ENCODE results near the gene SCGB3A1. TPM values are rescaled to one million over a fixed set of nuclear protein-coding genes. Genes with fewer than 3 reads are reported as not detected.

The SCGB3A1 gene
- total and polyA plus RNA-seq, 9 donors: 0.56 to 1.8 (median 1.1) TPM

DNA sequence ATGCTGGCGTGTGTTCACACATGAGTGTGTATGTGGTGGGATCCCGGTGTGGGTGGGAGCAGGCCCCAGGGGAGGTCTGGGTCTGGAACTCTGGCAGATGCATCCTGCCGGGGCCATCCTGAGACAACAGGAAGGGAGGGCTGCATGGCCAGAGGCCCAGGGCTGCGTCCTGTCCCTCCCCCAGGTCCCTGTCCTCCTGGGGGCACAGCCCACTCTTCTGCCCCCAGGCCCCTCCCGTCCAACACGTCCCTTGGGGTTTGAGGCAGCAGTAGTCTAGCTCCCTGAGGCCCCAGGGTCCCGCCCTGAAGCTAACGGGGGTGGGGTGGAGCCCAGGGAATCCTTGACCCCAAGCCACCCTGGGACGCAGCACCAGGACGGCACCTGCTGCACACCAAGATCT, 41.5 kb upstream of the SCGB3A1 start:
- Histone ChIP-seq H3K9me3 (replicated peaks; ENCODE audit: control insufficient read depth, low read depth, low read length) (no peaks in the 10 kb centered on the region), H3K4me3 (ENCODE audit: low read length) (no peak overlapping the region), H3K27ac (ENCODE audit: low read length) (no peak overlapping the region), H3K4me1 (ENCODE audit: control insufficient read depth, insufficient read depth, low read length) (peaks cover 3% of the 10 kb centered on the region), H3K36me3 (ENCODE audit: control insufficient read depth, insufficient read depth, low read length) (no peaks in the 10 kb centered on the region), H3K27me3 (ENCODE audit: control insufficient read depth, insufficient read depth, low read length) (no peaks in the 10 kb centered on the region)
- DNase-seq: no peak
- WGBS (ENCODE audit: insufficient coverage): 58% methylated on average over 9 of the region's 10 CpGs

DNA sequence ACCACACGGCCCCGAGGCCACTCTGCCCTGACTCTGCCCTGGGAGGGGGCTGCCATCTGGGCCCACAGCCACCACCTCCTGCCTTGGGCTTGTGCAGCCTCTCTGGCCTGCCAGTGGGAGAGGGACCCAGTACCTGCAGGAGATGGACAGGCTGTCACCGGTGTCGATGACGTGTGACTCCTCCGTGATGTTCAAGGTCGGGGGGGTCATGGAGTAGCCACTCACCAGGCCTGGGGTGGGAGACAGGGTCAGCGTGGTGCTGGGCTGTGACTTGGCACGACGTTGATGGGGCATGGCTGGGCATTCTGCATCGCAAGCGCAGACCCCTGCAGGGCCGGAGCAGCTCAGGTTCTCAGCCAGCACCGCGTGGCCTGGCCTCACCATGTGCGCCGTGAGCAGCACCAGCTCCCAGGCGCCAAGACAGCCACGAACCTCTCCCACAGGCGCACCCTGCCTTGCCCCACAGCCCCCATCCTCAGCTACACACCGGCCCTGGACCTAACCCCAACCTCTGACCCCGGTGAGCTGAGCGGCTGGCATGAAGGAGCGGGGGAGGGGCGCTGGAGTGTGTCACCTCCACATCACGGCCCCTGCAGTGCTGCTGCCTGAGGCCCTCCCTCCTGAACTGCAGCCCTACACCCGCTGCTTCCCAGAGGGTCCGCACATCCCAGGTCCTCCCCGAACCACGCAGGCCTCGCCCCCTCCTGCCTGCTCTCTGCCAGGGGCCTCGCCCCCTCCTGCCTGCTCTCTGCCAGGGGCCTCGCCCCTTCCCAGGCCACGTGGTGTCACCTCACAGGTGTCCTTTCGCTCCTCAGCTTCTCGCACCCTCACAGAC, 40.5 kb upstream of the SCGB3A1 start:
- peaks cover 8% of the 10 kb centered on the region for H3K4me1 ChIP-seq (ENCODE audit: control insufficient read depth, insufficient read depth, low read length)
- no peaks in the 10 kb centered on the region for H3K9me3 ChIP-seq (replicated peaks; ENCODE audit: control insufficient read depth, low read depth, low read length)
- no peaks in the 10 kb centered on the region for H3K36me3 ChIP-seq (ENCODE audit: control insufficient read depth, insufficient read depth, low read length)
- 66% methylated on average over 36 of the region's 36 CpGs for WGBS (ENCODE audit: insufficient coverage)
- H3K27me3 ChIP-seq (ENCODE audit: control insufficient read depth, insufficient read depth, low read length): no peaks in the 10 kb centered on the region
- H3K4me3 ChIP-seq (ENCODE audit: low read length): no peak overlapping the region
- no peak for DNase-seq
- no peak overlapping the region for H3K27ac ChIP-seq (ENCODE audit: low read length)

DNA sequence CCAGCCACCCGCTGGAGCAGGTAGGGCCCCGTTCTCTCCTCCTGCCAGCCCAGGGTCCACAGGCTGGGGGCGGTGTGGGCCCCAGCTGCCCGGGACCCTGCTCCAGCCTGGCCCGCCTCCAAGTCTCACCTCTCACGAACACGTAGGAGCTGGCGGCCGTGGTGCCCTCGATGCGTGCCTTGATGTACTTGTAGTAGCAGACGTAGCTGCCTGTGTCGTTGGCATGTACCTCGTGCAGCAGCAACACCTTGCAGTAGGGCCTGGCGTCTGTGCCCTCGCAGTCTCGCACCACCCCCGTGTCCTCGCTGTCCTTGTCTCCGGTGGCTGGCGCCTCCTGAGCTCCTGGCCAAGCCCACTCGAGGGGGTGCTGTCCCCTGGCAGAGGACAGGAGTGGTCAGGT, 39.1 kb upstream of the SCGB3A1 start:
- 86% methylated on average over 22 of the region's 22 CpGs for WGBS (ENCODE audit: insufficient coverage)

DNA sequence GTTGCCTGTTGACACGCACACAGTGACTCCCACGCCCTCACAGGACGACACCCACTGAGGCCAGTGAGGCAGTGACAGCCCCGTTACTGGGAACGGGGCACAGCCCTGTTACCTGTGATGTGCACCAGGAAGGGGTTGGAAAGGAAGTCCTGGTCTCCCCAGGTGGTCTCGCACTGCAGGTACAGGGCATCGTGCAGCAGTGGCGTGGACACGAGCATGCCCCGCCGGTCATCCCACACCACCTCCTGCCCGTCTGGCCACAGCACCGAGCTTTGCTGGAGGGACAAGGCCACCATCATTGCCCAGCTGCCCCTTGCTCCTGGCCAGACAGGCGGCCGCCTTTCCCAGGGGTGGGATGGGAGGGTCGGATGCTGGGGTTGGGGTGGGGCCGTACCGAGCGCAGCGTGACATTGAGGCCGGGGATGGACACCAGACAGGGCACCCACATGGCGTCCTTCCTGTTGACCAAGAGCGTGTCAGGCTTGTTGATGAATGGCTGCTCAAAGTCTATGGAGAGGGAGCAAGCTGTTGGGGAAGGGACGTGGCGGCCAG, 38.6 kb upstream of the SCGB3A1 start:
- peaks cover 4% of the 10 kb centered on the region for H3K4me1 ChIP-seq (ENCODE audit: control insufficient read depth, insufficient read depth, low read length)
- H3K36me3 ChIP-seq (ENCODE audit: control insufficient read depth, insufficient read depth, low read length): no peaks in the 10 kb centered on the region
- no peaks in the 10 kb centered on the region for H3K27me3 ChIP-seq (ENCODE audit: control insufficient read depth, insufficient read depth, low read length)
- no peak for DNase-seq
- H3K9me3 ChIP-seq (replicated peaks; ENCODE audit: control insufficient read depth, low read depth, low read length): no peaks in the 10 kb centered on the region
- H3K4me3 ChIP-seq (ENCODE audit: low read length): no peak overlapping the region
- no peak overlapping the region for H3K27ac ChIP-seq (ENCODE audit: low read length)
- WGBS (ENCODE audit: insufficient coverage): 81% methylated on average over 24 of the region's 25 CpGs

More for the DNA sequence above, 39.1 kb upstream of the SCGB3A1 start:
- H3K36me3 ChIP-seq (ENCODE audit: control insufficient read depth, insufficient read depth, low read length): no peaks in the 10 kb centered on the region
- DNase-seq: no peak
- peaks cover 4% of the 10 kb centered on the region for H3K4me1 ChIP-seq (ENCODE audit: control insufficient read depth, insufficient read depth, low read length)
- H3K4me3 ChIP-seq (ENCODE audit: low read length): no peak overlapping the region
- no peak overlapping the region for H3K27ac ChIP-seq (ENCODE audit: low read length)
- H3K9me3 ChIP-seq (replicated peaks; ENCODE audit: control insufficient read depth, low read depth, low read length): no peaks in the 10 kb centered on the region
- no peaks in the 10 kb centered on the region for H3K27me3 ChIP-seq (ENCODE audit: control insufficient read depth, insufficient read depth, low read length)

DNA sequence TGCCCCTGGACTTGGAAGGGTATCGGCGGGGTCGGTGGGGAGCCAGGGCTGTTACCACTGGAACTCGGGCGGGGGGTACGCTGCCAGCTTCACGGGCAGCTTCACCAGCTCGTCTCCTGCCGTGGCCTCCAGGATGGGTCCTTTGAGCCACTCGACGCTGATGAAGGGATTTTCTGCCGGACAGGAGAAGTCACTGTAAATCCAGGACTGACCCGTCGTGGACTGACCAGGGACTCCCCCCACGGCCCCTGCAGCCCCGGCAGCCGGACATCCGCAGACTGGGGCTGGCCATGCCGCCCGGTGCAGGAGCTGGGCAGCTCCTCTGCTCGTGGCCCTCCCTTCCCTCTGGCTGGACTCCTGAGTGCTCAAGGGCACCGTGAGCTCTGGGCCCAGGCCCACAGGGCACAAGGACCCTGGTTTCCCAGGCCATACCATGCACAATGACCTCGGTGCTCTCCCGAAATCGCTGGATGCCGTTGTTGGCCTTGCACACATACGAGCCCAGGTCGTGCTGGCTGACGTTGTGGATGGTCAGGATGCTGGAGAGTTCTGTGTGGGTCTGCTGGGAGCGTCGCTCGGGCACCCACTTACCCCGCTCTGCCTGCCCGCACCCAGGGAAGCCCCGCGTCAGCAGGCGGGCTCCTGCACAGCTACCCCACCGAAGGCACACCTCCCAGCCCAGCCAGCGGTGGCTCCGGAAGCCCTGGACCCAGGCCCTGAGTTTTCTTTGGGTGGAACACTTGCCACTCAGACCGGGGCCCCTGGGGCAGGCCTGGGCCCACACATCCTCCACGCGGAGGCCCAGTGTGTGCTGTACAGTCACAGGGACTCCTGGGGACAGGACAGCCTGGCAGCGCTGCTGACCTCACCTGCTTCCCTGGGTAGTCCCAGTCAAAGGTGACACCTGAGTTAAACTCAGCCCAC, 37.8 kb upstream of the SCGB3A1 start:
- Histone ChIP-seq H3K4me3 (ENCODE audit: low read length) (no peak overlapping the region), H3K9me3 (replicated peaks; ENCODE audit: control insufficient read depth, low read depth, low read length) (no peaks in the 10 kb centered on the region), H3K4me1 (ENCODE audit: control insufficient read depth, insufficient read depth, low read length) (peaks cover 4% of the 10 kb centered on the region), H3K27me3 (ENCODE audit: control insufficient read depth, insufficient read depth, low read length) (no peaks in the 10 kb centered on the region), H3K36me3 (ENCODE audit: control insufficient read depth, insufficient read depth, low read length) (no peaks in the 10 kb centered on the region), H3K27ac (ENCODE audit: low read length) (no peak overlapping the region)
- DNase-seq: no peak
- WGBS (ENCODE audit: insufficient coverage): 82% methylated on average over 42 of the region's 44 CpGs

DNA sequence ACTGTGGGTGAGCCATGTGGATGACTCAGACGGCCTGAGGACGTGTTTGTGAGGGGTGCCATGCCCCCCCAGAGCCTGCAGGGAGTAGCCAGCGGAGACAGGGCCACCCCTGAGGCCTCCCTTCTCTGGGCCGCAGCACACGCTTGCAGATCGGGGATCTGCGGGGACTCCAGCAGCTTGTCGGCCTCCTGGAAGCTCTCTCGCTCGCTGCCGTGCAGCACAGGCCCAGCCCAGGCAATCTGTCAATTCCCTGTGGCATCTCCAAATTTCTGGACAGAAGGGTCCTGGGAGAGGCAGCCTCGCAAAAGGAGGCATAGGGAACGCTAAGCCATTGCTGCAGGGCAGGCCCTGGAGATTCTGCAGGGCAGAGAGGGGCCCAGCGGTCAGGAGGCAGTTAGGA, 36.9 kb upstream of the SCGB3A1 start:
- Histone ChIP-seq H3K4me1 (ENCODE audit: control insufficient read depth, insufficient read depth, low read length) (peaks cover 8% of the 10 kb centered on the region), H3K9me3 (replicated peaks; ENCODE audit: control insufficient read depth, low read depth, low read length) (no peaks in the 10 kb centered on the region), H3K36me3 (ENCODE audit: control insufficient read depth, insufficient read depth, low read length) (no peaks in the 10 kb centered on the region), H3K27ac (ENCODE audit: low read length) (no peak overlapping the region), H3K27me3 (ENCODE audit: control insufficient read depth, insufficient read depth, low read length) (no peaks in the 10 kb centered on the region), H3K4me3 (ENCODE audit: low read length) (no peak overlapping the region)
- no peak for DNase-seq
- 54% methylated on average over 13 of the region's 14 CpGs for WGBS (ENCODE audit: insufficient coverage)

DNA sequence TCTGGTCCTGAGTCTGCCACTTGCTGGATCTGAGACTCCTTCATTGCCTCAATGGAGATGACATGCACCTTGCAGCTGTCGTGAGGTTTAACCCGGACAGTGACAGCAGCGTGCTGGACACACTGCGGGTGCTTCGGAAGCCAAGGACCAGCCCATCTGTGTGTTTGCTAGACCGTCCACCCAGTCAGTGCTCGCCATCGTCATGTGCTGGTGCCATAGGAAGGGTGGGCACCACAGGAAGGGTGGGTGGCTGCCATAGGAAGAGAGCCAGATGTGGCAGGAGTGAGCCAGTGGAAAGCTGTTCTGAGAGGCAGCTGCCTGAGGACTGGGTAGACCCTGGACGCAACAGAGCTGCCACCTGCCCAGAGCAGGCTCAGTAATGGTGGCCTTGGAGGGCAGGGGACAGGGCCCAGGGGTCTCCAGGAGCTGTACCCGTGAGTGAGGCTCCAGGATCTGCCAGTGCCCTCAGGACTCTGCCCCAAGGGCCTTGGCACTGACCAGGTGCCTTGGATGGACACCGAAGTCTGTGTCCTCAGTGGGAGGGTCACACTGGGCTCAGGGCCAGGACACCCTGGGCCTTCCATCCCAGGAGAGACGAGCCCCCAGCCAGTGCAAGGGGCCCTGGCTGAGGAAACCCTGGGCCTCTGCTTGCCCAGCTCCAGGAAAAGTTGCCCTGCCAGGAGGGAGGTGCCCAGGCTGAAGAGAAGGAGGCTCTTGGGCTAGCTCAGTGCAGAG, 36.3 kb upstream of the SCGB3A1 start:
- H3K4me3 ChIP-seq (ENCODE audit: low read length): no peak overlapping the region
- H3K9me3 ChIP-seq (replicated peaks; ENCODE audit: control insufficient read depth, low read depth, low read length): no peaks in the 10 kb centered on the region
- peaks cover 8% of the 10 kb centered on the region for H3K4me1 ChIP-seq (ENCODE audit: control insufficient read depth, insufficient read depth, low read length)
- WGBS (ENCODE audit: insufficient coverage): 74% methylated on average over 12 of the region's 12 CpGs
- no peaks in the 10 kb centered on the region for H3K27me3 ChIP-seq (ENCODE audit: control insufficient read depth, insufficient read depth, low read length)
- DNase-seq: no peak
- H3K27ac ChIP-seq (ENCODE audit: low read length): no peak overlapping the region
- H3K36me3 ChIP-seq (ENCODE audit: control insufficient read depth, insufficient read depth, low read length): no peaks in the 10 kb centered on the region

DNA sequence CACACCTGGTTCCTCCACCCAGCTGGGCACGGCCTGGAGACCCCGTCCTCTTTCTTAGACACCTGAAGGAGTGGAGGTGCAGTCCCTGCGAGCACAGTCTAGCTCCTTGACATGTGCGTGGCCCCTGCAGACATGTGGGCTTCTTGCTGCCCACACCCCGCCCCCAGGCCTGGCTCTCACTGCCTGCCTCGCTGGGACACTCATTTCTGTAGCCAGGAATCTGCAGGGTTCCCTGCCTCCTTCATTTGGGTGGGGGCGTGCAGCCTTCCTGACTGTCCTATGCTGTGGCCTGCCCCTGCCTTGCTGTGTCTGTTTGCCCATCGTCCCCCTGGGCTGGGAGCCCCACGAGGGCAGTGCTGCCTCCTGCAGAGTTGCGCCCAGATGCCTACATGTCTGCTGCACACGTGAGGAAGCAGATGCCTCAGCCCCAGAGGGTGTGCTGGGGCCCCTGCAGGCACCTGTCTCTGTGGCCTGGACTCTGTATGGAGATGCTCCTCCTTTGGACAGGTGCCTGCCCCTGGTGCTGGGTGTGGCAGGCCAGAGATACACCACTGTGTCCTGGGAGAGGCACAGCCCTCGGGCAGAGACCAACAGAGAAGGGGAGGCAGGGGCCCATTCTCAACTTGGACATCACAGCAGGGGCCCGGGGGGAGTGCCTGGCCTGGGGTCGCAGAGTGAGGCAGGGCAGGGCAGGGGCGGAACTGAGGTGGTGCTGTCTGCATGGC, 35.5 kb upstream of the SCGB3A1 start:
- H3K27me3 ChIP-seq (ENCODE audit: control insufficient read depth, insufficient read depth, low read length): no peaks in the 10 kb centered on the region
- no peaks in the 10 kb centered on the region for H3K36me3 ChIP-seq (ENCODE audit: control insufficient read depth, insufficient read depth, low read length)
- peaks cover 8% of the 10 kb centered on the region for H3K4me1 ChIP-seq (ENCODE audit: control insufficient read depth, insufficient read depth, low read length)
- H3K27ac ChIP-seq (ENCODE audit: low read length): no peak overlapping the region
- WGBS (ENCODE audit: insufficient coverage): 69% methylated on average over 15 of the region's 15 CpGs
- no peak overlapping the region for H3K4me3 ChIP-seq (ENCODE audit: low read length)
- no peaks in the 10 kb centered on the region for H3K9me3 ChIP-seq (replicated peaks; ENCODE audit: control insufficient read depth, low read depth, low read length)
- DNase-seq: no peak

DNA sequence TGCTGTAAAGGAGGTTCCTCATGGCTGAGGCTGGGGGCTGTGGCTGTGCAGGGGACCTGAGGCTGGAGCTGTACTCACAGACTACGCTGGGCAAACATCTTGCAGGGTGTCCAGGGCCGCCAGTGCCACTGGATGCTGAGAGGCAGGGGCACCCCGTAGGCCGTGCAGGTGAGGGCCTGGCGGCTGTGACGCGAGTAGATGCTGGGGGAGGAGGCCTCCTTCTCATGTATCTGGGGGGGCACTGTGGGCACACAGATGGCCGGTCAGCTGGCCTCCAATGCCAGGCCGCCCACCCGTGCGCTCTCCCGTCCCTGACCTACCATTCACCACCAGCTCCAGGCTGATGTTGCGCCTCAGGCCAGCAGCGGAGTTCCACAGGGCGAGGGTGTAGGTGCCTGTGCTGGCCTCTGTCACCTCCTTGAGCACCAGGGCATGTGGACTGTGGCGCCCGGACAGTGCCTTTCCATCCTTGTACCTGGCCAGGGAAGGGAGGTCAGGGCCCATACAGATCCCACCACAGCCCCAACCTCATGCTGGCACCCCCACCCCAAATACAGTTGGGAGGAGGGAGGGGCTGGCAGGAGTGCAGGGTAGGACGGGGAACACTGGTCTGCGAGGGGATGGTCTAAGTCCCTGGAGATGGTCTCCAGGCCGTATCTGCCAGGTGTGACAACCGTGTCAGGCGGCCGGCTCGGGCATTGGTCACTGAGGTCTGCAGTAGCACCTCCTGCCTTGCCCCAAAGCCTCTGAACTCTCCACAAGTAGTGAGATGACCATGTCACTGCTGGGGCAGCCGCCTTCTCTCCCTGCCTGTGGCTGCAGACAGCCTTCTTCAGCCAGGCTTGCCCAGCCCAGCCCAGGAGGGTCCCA, 34.7 kb upstream of the SCGB3A1 start:
- H3K36me3 ChIP-seq (ENCODE audit: control insufficient read depth, insufficient read depth, low read length): no peaks in the 10 kb centered on the region
- no peak overlapping the region for H3K4me3 ChIP-seq (ENCODE audit: low read length)
- no peaks in the 10 kb centered on the region for H3K9me3 ChIP-seq (replicated peaks; ENCODE audit: control insufficient read depth, low read depth, low read length)
- no peak for DNase-seq
- peaks cover 8% of the 10 kb centered on the region for H3K4me1 ChIP-seq (ENCODE audit: control insufficient read depth, insufficient read depth, low read length)
- peaks cover 2% of the 10 kb centered on the region for H3K27me3 ChIP-seq (ENCODE audit: control insufficient read depth, insufficient read depth, low read length)
- WGBS (ENCODE audit: insufficient coverage): 84% methylated on average over 22 of the region's 25 CpGs
- no peak overlapping the region for H3K27ac ChIP-seq (ENCODE audit: low read length)
